ENCODE data around the gene ARHGEF16. TPM values are rescaled to one million over a fixed set of nuclear protein-coding genes. Genes with fewer than 3 reads are reported as not detected.
A peak's percentile ranks its signal among the peaks of the same experiment; 100 is the strongest.

The ARHGEF16 gene
- total RNA-seq, 1 donor from 2014 or later, result not detected

DNA sequence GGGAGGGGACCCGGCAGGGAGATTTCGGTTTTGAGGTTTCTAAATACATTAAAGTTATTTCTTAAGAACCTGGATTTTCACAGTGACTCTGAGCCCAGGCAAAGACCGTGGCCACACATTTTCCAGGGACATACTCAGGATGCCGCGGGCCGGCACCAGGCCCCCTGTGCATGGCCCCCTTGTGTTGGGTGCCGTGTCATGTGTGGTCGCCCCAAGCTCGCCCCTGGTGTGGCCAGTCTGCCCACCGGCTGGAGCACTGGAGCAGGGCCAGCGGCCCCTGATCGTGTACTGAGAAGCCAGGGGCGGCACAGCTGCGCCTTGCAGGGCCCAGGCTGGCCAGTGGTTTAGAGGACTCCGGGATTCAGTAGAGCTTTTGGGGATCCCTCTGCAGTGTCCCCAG is 26.6 kb downstream of the ARHGEF16 start:
- peaks cover 4% of the 10 kb centered on the region for H3K27me3 Mint-ChIP-seq
- no peaks in the 10 kb centered on the region for H3K9me3 Mint-ChIP-seq
- H3K27ac Mint-ChIP-seq, result no peak overlapping the region
- intact Hi-C loops (cut with micrococcal nuclease), result no loop called here
- POLR2A ChIA-PET, result no interaction called here
- H3K4me1 Mint-ChIP-seq, result no peaks in the 10 kb centered on the region
- CTCF ChIA-PET, result no interaction called here
- no peak for DNase-seq
- no peak overlapping the region for H3K4me3 Mint-ChIP-seq
- TF ChIP-seq, protein P1, sequence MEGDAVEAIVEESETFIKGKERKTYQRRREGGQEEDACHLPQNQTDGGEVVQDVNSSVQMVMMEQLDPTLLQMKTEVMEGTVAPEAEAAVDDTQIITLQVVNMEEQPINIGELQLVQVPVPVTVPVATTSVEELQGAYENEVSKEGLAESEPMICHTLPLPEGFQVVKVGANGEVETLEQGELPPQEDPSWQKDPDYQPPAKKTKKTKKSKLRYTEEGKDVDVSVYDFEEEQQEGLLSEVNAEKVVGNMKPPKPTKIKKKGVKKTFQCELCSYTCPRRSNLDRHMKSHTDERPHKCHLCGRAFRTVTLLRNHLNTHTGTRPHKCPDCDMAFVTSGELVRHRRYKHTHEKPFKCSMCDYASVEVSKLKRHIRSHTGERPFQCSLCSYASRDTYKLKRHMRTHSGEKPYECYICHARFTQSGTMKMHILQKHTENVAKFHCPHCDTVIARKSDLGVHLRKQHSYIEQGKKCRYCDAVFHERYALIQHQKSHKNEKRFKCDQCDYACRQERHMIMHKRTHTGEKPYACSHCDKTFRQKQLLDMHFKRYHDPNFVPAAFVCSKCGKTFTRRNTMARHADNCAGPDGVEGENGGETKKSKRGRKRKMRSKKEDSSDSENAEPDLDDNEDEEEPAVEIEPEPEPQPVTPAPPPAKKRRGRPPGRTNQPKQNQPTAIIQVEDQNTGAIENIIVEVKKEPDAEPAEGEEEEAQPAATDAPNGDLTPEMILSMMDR (IDR thresholded peaks at IDR 0.05), result no peak
- ATAC-seq (ENCODE audit: low read depth), result no peak
- no peaks in the 10 kb centered on the region for H3K36me3 Mint-ChIP-seq (ENCODE audit: low read depth)

DNA sequence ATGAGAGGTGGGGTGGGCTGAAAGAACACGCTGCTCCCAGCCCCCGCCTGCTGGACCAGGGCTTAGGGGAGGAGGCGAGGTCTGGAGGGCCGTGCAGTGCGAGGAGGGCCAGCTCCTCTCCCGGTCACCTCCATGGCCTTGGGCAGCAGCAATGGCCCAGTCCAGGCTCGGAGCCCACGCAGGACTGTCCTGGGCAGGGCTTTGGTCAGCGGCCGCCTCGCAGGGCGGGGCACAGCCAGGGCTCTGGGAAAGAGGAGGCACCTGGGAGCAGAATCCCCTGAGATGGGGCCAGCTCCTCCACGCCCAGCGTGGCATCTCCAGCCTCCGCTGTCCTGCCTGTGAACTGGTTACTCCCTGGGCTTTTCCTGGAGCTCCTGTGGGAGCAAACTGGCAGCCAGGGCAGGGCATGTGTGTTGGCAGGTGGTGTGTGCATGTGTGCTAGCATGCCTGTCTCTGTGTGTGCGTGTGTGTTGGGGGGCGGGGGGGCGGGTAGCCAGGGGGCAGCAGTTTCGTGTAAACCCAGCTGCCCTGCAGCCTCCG is 27.4 kb downstream of the ARHGEF16 start:
- H3K27ac Mint-ChIP-seq, result no peak overlapping the region
- POLR2A ChIA-PET, result no interaction called here
- CTCF ChIA-PET, result interaction anchor here (2.1 kb wide), 1 partner anchor 29 kb away, joined by 7 read pairs; no protein-coding TSS in a partner anchor
- H3K9me3 Mint-ChIP-seq, result no peaks in the 10 kb centered on the region
- H3K27me3 Mint-ChIP-seq, result peaks cover 4% of the 10 kb centered on the region
- no peaks in the 10 kb centered on the region for H3K36me3 Mint-ChIP-seq (ENCODE audit: low read depth)
- ATAC-seq (ENCODE audit: low read depth) (no peak), DNase-seq (no peak)
- H3K4me1 Mint-ChIP-seq, result no peaks in the 10 kb centered on the region
- TF ChIP-seq, protein P1 (IDR thresholded peaks at IDR 0.05), result no peak
- no peak overlapping the region for H3K4me3 Mint-ChIP-seq
- intact Hi-C loops (cut with micrococcal nuclease), result no loop called here

DNA sequence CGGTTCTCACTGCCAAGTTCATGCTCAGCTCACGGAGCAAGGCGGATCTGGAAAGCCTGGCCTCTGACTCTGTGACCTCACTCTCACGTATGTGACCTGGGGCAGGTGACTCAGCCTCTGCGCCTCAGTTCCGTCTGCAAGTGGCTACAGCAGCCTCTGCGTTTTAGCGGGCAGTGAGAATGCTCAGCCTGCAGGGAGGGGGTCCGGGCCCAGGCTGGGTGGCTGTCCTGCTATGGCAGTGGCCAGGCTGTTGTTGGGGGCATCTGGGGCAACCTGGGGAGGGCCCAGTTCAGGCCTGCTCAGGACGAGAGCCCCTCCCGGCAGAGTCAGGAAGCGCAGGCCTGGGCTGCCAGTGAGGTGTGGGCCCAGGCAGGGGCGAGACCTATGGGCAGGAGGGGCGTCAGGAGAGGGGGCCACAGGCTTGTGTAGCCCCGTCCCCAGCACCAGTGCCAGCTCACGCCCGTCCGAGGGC is 27.9 kb downstream of the ARHGEF16 start:
- POLR2A ChIA-PET, result no interaction called here

DNA sequence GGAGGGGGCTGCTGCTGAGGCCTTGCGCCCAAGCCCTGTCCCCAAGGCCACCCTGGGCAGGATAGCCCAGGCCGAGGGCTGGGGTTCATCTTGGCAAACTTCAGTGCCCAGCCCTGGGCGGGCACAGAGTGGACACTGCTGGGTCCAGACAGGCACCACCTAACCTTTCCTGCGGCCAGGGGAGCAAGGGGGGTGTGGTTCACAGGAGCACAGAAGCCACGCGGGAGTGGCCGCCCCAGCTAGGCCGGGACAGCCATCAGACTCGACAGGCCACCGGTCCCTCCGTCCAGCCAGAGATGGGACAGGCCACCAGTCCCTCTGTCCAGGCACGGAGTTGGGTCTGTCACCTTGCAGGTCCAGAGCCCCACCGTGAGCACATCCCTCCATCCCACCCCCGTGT is 28.9 kb downstream of the ARHGEF16 start:
- intact Hi-C loops (cut with micrococcal nuclease), result no loop called here
- H3K27ac Mint-ChIP-seq, result no peak overlapping the region
- TF ChIP-seq, protein P1 (IDR thresholded peaks at IDR 0.05), result no peak
- no peaks in the 10 kb centered on the region for H3K36me3 Mint-ChIP-seq (ENCODE audit: low read depth)
- H3K27me3 Mint-ChIP-seq, result peaks cover 4% of the 10 kb centered on the region
- peaks cover 5% of the 10 kb centered on the region for H3K9me3 Mint-ChIP-seq
- no peak for ATAC-seq (ENCODE audit: low read depth)
- ChIA-PET POLR2A (no interaction called here), CTCF (interaction anchor here (2.1 kb wide), 1 partner anchor 30 kb away, joined by 7 read pairs; no protein-coding TSS in a partner anchor)
- no peak for DNase-seq
- H3K4me3 Mint-ChIP-seq, result no peak overlapping the region
- no peaks in the 10 kb centered on the region for H3K4me1 Mint-ChIP-seq

More for the DNA sequence above, 27.9 kb downstream of the ARHGEF16 start:
- TF ChIP-seq, protein P1 (IDR thresholded peaks at IDR 0.05), result no peak
- Mint-ChIP-seq H3K4me1 (no peaks in the 10 kb centered on the region), H3K4me3 (no peak overlapping the region), H3K36me3 (ENCODE audit: low read depth) (no peaks in the 10 kb centered on the region), H3K27me3 (peaks cover 4% of the 10 kb centered on the region), H3K9me3 (no peaks in the 10 kb centered on the region), H3K27ac (no peak overlapping the region)
- ATAC-seq (ENCODE audit: low read depth), result peak; percentile 37
- intact Hi-C loops (cut with micrococcal nuclease), result no loop called here
- DNase-seq, result no peak
- CTCF ChIA-PET, result interaction anchor here (2.1 kb wide), 1 partner anchor 29 kb away, joined by 7 read pairs; no protein-coding TSS in a partner anchor

DNA sequence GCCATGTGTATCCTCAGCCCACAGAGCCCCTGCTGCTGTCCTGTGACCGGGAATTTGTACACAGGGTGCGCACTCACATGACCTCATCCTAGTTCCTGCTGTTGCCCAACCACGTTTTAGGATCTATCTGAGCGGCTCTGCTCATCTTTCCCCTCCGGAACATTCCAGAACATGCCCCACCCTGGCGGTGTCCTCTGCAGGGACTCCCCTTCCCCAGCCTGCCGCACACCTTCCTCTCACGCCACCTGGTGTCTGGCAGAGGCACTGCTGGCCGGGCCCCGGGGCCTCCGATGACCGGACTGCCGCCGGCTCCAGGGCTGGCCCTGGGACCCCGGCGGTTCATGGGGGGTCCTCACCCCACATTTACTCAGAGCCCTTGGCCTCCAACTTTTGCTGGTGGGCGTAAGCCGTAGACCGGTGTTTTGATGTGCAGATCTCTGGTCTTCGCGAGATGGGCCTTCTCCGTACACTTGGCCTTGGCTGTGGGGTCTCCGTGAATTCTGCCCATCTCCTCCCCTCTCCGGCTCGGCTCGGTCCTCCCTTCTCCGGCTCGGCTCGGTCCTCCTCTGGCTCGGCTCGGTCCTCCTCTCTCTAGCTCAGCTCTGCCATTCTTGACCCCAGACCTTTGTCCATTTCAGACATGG is 29.5 kb downstream of the ARHGEF16 start:
- peak; percentile 60 for ATAC-seq (ENCODE audit: low read depth)
- H3K36me3 Mint-ChIP-seq (ENCODE audit: low read depth), result no peaks in the 10 kb centered on the region
- intact Hi-C loops (cut with micrococcal nuclease), result loop anchor here (1.0 kb wide), 1 partner anchor 31 kb away; no protein-coding TSS in a partner anchor
- peaks cover 11% of the 10 kb centered on the region for H3K9me3 Mint-ChIP-seq
- TF ChIP-seq, protein P1 (IDR thresholded peaks at IDR 0.05), result no peak
- ChIA-PET POLR2A (no interaction called here), CTCF (interaction anchor here (2.7 kb wide), 1 partner anchor 31 kb away, joined by 6 read pairs; no protein-coding TSS in a partner anchor)
- H3K4me1 Mint-ChIP-seq, result no peaks in the 10 kb centered on the region
- no peak overlapping the region for H3K4me3 Mint-ChIP-seq
- H3K27ac Mint-ChIP-seq, result no peak overlapping the region
- H3K27me3 Mint-ChIP-seq, result peaks cover 4% of the 10 kb centered on the region
- peak; percentile 44 for DNase-seq

Data from activated B cell treated with CpG ODN at 0.5 μM for 24 hours (primary cell).